Right lung (tissue), 5 donors: ENCODE measurements around the gene PALS1. TPM values are rescaled to one million over a fixed set of nuclear protein-coding genes. Genes with fewer than 3 reads are reported as not detected.
"Not testable (repeated sequence)": the region's sequence is repeated elsewhere in the genome, so short reads cannot be mapped to it uniquely, and the experiment has no call there.

ENCODE experiments used
- DNase-seq, 2 donors: peaks; one replicate each; pipeline ENCODE4 v3.0.0-alpha.2; 2013
- polyA plus RNA-seq, 5 donors: library from polyadenylated mRNA; unstranded; fragments of 120-200 nt; gene quantifications; one replicate each; pipeline versions ENCODE4 v1.2.1 to v1.2.3, GENCODE V29; 2013; ENCODE audit warnings: inconsistent platforms in 1 of 5, low replicate concordance in 1 of 5; ENCODE audit not compliant: insufficient read length in 5 of 5, insufficient read depth in 1 of 5

The PALS1 gene
- polyA plus RNA-seq, 5 donors: 17.9 to 33.9 (median 28.5) TPM

DNA sequence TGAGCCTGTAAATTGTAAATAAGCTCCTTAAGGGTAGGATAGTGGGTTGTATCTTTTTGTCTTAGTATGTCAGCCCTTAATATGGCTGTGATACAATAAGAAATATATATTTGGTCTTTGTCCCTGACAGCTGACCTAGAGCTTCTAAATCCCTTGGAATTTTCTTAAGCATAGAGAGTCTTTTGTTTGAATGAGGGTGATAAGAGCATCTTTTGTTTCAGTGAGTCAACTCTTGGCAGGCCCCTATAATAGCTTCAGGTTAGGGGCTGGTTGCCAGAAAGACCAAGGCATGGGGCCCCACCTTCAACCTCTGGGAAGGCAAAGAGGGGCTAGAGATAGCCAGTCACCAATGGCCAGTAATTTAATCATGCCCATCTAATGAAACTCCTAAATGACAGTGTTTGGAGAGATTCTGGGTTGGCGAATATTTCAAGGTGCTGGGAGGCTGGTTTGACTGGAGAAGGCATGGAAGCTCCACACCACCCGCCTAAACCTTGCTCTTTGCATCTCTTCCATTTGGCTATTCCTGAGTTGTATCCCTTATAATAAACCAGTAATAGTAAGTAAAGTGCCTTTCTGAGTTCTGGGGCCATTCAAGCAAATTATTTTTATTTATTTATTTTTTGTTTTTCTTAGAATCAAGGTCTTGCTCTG lies 10.5 kb downstream of the PALS1 start:
- DNase-seq: no peak

- no peak for DNase-seq
Observed at GRCh38 chr14:67253076-67253635, 11.9 kb downstream of the PALS1 start.

- no peak for DNase-seq
Observed at GRCh38 chr14:67257906-67258305, 16.7 kb downstream of the PALS1 start.

GRCh38 chr14:67260965-67261364 lies 19.7 kb downstream of the PALS1 start:
- DNase-seq: no peak

- DNase-seq: peak; percentile 48 to 60
Observed at GRCh38 chr14:67263499-67264149, 22.4 kb downstream of the PALS1 start.

DNA sequence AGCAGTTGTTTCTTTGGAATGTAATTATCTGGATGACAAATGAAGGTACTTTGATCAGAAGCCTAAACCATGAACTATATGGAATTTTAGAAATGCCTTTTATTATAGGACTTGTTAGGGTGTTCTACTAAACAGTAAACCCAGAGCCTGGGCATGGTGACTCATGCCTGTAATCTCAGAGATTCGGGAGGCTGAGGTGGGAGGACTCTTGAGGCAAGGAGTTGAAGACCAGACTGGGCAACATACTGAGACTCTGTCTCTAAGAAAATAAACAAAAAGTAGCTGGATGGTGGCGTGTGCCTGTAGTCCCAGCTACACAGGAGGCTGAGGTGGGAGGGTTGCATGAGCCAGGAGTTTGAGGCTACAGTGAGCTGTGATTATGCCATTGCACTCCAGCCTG lies 23.9 kb downstream of the PALS1 start:
- DNase-seq: no peak

GRCh38 chr14:67267576-67268328 lies 26.5 kb downstream of the PALS1 start:
- DNase-seq: no peak

- peak; percentile 42 to 49 for DNase-seq
Observed at GRCh38 chr14:67268426-67269150, 27.4 kb downstream of the PALS1 start.

- DNase-seq: peak; percentile 84 to 89
Observed at GRCh38 chr14:67269298-67270060, 28.2 kb downstream of the PALS1 start.

GRCh38 chr14:67270145-67270753 lies 29.0 kb downstream of the PALS1 start:
- no peak for DNase-seq

DNA sequence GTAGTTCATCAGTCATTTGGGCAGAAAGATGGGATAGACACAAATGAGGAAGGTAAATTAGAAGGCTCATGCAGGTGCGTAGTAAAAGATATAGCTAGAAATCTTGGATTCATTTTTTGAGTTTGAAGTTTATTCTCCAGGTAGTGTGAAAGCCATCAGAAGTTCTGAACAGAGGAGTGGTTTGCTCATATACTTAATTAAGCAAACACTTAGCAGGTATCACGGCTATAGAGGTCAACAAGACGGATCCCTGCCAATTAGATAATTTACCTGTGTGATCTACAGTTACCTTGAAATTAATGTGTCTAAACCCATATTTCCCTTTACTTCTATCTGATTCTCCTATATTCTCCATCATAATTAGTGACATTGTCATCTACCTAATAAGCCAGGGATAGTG lies 29.7 kb downstream of the PALS1 start:
- no peak for DNase-seq

DNA sequence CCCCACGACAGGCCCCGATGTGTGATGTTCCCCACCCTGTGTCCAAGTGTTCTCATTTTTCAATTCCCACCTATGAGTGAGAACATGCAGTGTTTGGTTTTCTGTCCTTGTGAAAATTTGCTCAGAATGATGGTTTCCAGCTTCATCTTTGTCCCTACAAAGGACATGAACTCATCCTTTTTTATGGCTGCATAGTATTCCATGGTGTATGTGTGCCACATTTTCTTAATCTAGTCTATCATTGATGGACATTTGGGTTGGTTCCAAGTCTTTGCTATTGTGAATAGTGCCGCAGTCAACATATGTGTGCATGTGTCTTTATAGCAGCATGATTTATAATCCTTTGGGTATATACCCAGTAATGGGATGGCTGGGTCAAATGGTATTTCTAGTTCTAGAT lies 32.0 kb downstream of the PALS1 start:
- not testable (repeated sequence) for DNase-seq

DNA sequence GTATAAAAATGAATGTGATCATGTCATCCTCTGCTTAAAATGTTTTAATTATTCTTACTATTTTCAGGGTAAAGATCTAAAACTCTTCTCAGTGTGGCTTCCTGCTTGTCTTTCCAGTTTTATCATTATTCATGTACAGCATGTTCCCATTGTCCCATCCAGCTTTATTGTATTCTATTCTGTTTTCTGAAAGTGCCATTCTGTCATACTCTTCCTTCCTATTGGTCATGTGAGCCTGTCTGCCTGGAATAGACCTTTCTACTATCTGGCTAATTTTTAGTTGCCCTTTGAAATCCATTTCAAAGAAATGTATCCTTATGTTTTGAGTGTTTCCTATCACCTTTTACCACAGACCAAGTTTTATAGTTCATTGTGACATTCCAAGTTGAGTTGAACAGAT lies 34.9 kb downstream of the PALS1 start:
- DNase-seq: no peak

- no peak for DNase-seq
Observed at GRCh38 chr14:67280506-67280905, 39.3 kb downstream of the PALS1 start.

- DNase-seq: peak in 1 of 2 donors; percentile 40
Observed at GRCh38 chr14:67285876-67286452, 44.7 kb downstream of the PALS1 start.

Other genes with a start within 250 kb of the PALS1 start
- gene GARIN2, start 52.0 kb upstream of the PALS1 start, polyA plus RNA-seq: 1 to 10 TPM in 1 of 5 donors, under 1 TPM in 4; 0.59 to 1.1 (median 0.88) TPM
- gene ATP6V1D, start 118.4 kb downstream of the PALS1 start, polyA plus RNA-seq: 100 to 1,000 TPM in 1 of 5 donors, 10 to 100 TPM in 4; 81.8 to 126 (median 85.6) TPM
- 10 to 100 TPM; 62.7 to 92.9 (median 88.7) TPM for gene EIF2S1, start 118.9 kb downstream of the PALS1 start, polyA plus RNA-seq
- gene PLEK2, start 170.7 kb downstream of the PALS1 start, polyA plus RNA-seq: 1 to 10 TPM; 2.8 to 7.1 (median 3.8) TPM
- under 1 TPM; 0.46 to 0.94 (median 0.74) TPM for gene TMEM229B, start 247.3 kb downstream of the PALS1 start, polyA plus RNA-seq